Frontal cortex (tissue), 4 donors: ENCODE measurements around the gene HELZ. TPM values are rescaled to one million over a fixed set of nuclear protein-coding genes. Genes with fewer than 3 reads are reported as not detected.
"Not testable (repeated sequence)": the region's sequence is repeated elsewhere in the genome, so short reads cannot be mapped to it uniquely, and the experiment has no call there.

Source experiments
- DNase-seq, 2 donors: peaks; one replicate each; pipeline ENCODE4 v3.0.0; 2012; ENCODE audit warnings: low spot score in 2 of 2
- FAIRE-seq: peaks from 2 replicates; lab custom pipeline; 2012; peaks lifted over from hg19 to GRCh38; lab: Jason Lieb, UNC
- total RNA-seq: library from RNA; depleted of rRNA; stranded (reverse); fragments of >200 nt; gene quantifications from one replicate; pipeline ENCODE4 v1.2.3, GENCODE V29; 2014
- donor health status: control.
- donor health status: control.
- donor health status: control.

The HELZ gene
- total RNA-seq, 1 donor from 2014 or later, result 37.1 TPM

- DNase-seq (no peak), FAIRE-seq (no peak)
These were observed 197.6 kb downstream of the HELZ start for GRCh38 chr17:67047382-67047781.

- FAIRE-seq (no peak), DNase-seq (no peak)
These were observed 198.6 kb downstream of the HELZ start for GRCh38 chr17:67046398-67046797.

GRCh38 chr17:67044940-67045339 lies 200.1 kb downstream of the HELZ start:
- FAIRE-seq (no peak), DNase-seq (no peak)

- DNase-seq (no peak), FAIRE-seq (no peak)
These were observed 200.8 kb downstream of the HELZ start, which contains the start of gene CACNG1 for GRCh38 chr17:67044016-67044772. TSS of gene CACNG1 (plus strand) at chr17:67044554. CDS start at chr17:67044661, 107 bp downstream.

- no peak for DNase-seq
- FAIRE-seq, result no peak
These were observed 201.7 kb downstream of the HELZ start for GRCh38 chr17:67043283-67043682.

GRCh38 chr17:67041941-67042899 lies 202.8 kb downstream of the HELZ start:
- DNase-seq, result no peak
- no peak for FAIRE-seq

GRCh38 chr17:67041531-67041930 lies 203.5 kb downstream of the HELZ start:
- no peak for FAIRE-seq
- DNase-seq, result no peak

GRCh38 chr17:67041119-67041518 lies 203.9 kb downstream of the HELZ start:
- not testable (repeated sequence) for DNase-seq, FAIRE-seq

- no peak for DNase-seq
- no peak for FAIRE-seq
These were observed 204.3 kb downstream of the HELZ start for GRCh38 chr17:67040652-67041051.

GRCh38 chr17:67038861-67039365 lies 206.1 kb downstream of the HELZ start:
- no peak for FAIRE-seq

GRCh38 chr17:67035131-67036083 lies 209.6 kb downstream of the HELZ start:
- DNase-seq (no peak), FAIRE-seq (no peak)

More at GRCh38 chr17:67038861-67039365, 206.1 kb downstream of the HELZ start:
- DNase-seq, result no peak

- DNase-seq (no peak), FAIRE-seq (no peak)
These were observed 211.4 kb downstream of the HELZ start for GRCh38 chr17:67033613-67034012.

GRCh38 chr17:67032985-67033384 lies 212.0 kb downstream of the HELZ start:
- DNase-seq (no peak), FAIRE-seq (no peak)

GRCh38 chr17:67032382-67032781 lies 212.6 kb downstream of the HELZ start:
- FAIRE-seq, result no peak

GRCh38 chr17:67030641-67031040 lies 214.4 kb downstream of the HELZ start:
- DNase-seq (no peak), FAIRE-seq (no peak)

More at GRCh38 chr17:67032382-67032781, 212.6 kb downstream of the HELZ start:
- no peak for DNase-seq

- DNase-seq (no peak), FAIRE-seq (no peak)
These were observed 217.9 kb downstream of the HELZ start for GRCh38 chr17:67027031-67027628.

- FAIRE-seq (no peak), DNase-seq (no peak)
These were observed 218.7 kb downstream of the HELZ start for GRCh38 chr17:67026341-67026740.

GRCh38 chr17:67025216-67025792 lies 219.7 kb downstream of the HELZ start:
- no peak for DNase-seq
- no peak for FAIRE-seq

GRCh38 chr17:67024736-67025135 lies 220.3 kb downstream of the HELZ start:
- FAIRE-seq (no peak), DNase-seq (no peak)
